GM21360 (cell line): ENCODE measurements around the gene SIN3B.
"Not testable (repeated sequence)": the region's sequence is repeated elsewhere in the genome, so short reads cannot be mapped to it uniquely, and the experiment has no call there.

Experiments used
- ATAC-seq: cut with Tn5 transposase; IDR thresholded peaks from one replicate; pipeline ENCODE4 v1.9.1; 2021; ENCODE audit warnings: mild to moderate bottlenecking, moderate library complexity; ENCODE audit not compliant: unreplicated experiment

Gene SIN3B

DNA sequence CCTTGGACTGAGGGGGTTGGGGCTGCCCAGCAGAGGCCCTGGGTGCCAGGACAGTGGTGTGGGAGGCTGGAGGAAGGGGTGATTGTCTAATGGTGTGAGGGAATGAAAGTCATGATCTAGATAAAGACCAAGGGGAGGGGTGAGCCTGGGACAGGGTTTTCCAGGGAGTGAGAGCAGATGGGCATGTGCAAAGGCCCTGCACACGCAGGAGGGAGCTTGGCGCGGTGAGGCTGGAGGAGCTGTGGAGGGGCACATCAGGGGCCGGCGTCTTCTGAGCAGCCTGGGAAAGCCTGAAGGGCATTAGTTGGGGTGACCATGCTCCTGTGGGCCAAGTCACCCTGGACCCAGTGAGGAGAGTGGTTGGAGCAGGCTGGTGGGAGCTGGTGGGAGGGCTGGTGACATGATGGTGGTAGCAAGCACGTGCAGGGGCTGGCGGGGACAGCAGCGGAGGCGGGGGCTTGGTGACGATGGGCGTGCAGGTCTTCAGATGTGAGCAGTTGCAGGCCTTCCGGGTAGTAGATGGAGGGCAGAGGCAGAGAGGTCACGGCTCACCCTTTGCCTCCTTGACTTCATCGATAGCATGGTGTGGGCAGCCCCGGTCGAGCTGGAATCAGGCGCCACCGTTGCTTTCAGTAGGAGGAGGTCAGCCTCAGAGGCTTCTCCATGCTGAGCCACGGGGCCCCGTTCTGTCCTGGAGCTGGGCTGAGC, 39.4 kb downstream of the SIN3B start:
- no peak for ATAC-seq

DNA sequence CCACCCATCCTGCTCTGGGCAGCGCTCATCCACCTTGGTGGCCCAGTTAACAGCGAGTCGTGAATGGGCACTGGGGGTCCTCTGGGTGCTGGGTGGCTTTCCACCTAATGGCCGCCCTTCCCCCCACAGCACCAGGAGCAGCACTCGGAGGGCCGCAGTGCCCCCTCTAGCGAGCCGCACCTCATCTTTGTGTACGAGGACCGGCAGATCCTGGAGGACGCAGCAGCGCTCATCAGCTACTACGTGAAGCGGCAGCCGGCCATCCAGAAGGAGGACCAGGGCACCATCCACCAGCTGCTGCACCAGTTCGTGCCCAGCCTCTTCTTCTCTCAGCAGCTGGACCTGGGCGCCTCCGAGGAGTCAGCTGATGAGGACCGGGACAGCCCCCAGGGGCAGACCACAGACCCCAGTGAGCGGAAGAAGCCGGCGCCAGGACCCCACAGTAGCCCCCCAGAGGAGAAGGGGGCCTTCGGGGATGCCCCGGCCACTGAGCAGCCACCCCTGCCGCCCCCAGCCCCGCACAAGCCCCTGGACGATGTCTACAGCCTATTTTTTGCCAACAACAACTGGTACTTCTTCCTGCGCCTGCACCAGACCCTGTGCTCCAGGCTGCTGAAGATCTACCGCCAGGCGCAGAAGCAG, 40.3 kb downstream of the SIN3B start:
- ATAC-seq = no peak

GRCh38 chr19:16871871-16872270, 42.7 kb downstream of the SIN3B start:
- ATAC-seq = no peak

GRCh38 chr19:16872728-16873127, 43.5 kb downstream of the SIN3B start:
- ATAC-seq = no peak

GRCh38 chr19:16873594-16873993, 44.4 kb downstream of the SIN3B start:
- no peak for ATAC-seq

DNA sequence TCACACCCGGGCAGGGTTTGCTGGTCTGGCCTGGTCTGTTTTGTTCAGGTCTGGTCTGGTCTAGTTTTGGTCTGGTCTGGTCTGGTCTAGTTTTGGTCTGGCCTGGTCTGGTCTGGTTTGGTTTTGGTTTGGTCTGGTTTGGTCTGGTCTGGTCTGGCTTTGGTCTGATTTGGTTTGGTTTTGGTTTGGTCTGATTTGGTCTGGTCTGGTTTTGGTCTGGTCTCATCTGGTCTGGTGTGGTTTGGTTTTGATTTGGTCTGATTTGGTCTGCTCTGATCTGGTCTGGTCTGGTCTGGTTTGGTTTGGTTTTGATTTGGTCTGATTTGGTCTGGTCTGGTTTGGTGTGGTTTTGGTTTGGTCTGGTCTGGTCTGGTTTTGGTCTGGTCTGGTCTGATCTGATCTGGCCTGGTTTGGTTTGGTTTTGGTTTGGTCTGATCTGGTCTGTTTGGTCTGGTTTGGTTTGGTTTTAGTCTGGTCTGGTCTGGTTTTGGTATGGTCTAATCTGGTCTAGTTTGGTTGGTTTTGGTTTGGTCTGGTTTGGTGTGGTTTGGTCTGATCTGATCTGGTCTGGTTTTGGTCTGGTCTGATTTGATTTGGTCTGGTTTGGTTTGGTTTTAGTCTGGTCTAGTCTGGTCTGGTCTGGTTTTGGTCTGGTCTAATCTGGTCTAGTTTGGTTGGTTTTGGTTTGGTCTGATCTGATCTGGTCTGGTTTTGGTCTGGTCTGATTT, 45.2 kb downstream of the SIN3B start:
- no peak for ATAC-seq

- not testable (repeated sequence) for ATAC-seq
Measured at GRCh38 chr19:16874978-16875299, 45.7 kb downstream of the SIN3B start.

GRCh38 chr19:16875584-16876555, 46.7 kb downstream of the SIN3B start:
- ATAC-seq = no peak

DNA sequence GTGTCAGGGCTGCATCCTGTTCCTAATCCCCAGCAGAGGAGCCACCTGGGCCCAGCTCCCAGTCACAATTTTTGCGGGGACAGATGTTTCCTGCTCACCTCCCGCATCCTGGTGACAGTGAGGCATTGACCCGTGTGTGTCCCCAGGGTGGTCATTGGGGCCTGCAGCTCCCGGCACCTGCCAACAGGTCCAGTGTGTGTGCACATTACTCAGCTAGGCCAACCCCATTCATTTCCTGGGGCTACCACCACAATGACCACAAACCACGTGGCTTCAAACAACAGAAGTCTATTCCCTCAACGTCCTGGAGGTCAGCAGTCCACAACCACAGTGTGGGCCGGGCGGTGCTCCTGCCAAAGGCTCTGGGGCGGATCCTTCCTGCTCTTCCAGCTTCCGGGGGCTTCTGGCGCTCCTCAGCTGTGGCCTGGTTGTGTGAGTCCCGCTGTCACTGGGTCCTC, 47.7 kb downstream of the SIN3B start:
- no peak for ATAC-seq

- ATAC-seq = no peak
Measured at GRCh38 chr19:16877581-16877980, 48.4 kb downstream of the SIN3B start.

DNA sequence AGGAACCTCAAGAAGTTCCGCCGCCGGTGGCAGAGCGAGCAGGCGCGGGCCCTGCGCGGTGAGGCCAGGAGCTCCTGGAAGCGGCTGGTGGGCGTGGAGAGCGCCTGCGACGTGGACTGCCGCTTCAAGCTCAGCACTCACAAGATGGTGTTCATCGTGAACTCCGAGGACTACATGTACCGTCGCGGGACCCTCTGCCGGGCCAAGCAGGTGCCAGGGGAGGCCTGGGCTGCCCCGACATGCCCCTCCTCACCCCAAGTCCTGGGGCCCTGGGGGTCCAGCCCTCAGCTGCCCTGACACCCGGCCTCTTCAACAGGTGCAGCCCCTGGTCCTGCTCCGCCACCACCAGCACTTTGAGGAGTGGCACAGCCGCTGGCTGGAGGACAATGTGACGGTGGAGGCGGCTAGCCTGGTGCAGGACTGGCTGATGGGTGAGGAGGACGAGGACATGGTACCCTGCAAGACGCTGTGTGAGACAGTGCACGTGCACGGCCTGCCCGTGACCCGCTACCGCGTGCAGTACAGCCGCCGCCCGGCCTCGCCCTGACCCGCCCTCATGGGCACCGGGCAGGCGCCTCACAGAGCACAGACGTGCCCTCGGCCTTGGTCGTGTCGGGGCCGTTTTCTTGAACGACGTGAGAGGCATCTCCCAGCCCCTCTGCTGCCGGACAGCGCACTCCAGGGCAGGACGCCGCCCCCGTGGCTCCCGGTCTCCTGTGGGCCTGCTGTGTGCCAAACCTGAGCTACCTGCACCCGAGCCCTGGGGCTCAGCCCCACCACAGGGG, 49.2 kb downstream of the SIN3B start:
- ATAC-seq = no peak

- ATAC-seq = no peak
Measured at GRCh38 chr19:16880884-16881554, 51.8 kb downstream of the SIN3B start.

GRCh38 chr19:16882146-16882545, 52.9 kb downstream of the SIN3B start:
- no peak for ATAC-seq

DNA sequence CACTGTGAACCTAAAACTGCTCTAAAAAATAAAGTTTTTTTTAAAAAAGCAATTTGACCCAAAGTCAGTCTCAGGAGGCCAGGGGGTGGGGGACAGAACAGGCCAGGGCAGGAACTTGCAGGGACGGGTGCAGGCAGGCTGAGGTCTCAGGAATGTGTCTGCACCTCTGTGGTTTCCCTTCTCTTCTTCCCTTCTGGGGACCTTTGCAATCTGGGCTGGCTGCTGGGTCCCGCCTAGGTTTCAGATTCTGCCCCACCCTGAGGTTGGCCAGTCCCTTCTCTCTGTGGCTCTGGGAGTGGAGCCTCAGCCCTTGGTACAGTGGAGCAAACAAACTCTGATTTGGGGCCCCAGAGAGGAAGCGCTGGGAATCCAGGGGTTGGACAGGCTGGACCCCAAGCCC, 54.3 kb downstream of the SIN3B start:
- no peak for ATAC-seq

- no peak for ATAC-seq
Measured at GRCh38 chr19:16885166-16885565, 56.0 kb downstream of the SIN3B start.

DNA sequence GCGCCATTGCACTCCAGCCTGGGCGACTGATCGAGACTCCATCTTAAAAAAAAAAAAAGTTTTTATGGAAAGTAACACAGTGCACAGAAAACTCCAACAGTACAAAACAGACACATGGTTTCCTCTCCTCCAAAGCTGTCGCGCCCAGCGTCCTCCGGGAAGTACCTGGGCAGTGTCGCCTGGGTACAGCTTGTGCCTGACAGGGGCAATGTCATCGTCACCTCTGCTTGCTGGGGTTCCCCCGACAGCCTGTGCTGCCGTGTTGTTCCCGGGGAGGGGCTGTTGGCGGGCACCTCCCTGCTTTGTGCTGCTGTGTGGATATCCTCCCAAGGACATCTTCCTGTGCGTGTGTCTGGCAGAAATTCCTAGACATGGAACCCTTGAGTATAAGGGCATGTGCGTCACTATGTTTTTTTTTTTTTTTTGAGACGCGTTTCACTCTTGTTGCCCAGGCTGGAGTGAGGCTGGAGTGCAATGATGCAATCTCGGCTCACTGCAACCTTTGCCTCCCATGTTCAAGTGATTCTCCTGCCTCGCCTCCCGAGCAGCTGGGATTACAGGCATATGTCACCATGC, 57.2 kb downstream of the SIN3B start:
- no peak for ATAC-seq

- ATAC-seq = no peak
Measured at GRCh38 chr19:16887353-16888265, 58.4 kb downstream of the SIN3B start.
